Epithelial cell of proximal tubule (primary cell): Measurements from ENCODE around the gene RNF126. TPM values are rescaled to one million over a fixed set of nuclear protein-coding genes. Genes with fewer than 3 reads are reported as not detected.

Experiments used
- DNase-seq: peaks from one replicate; pipeline ENCODE4 v3.0.0-alpha.2; 2011; ENCODE audit warnings: low read depth
- H3K4me3 ChIP-seq: 2 replicates; pipeline ENCODE4 v1.5.1; 2011; ENCODE audit warnings: low read depth, mild to moderate bottlenecking, low read length
- CTCF ChIP-seq: conservative IDR thresholded peaks from 2 replicates; pipeline ENCODE4 v1.5.1; 2012; ENCODE audit warnings: low read depth, mild to moderate bottlenecking, low read length
- total RNA-seq: library from RNA; depleted of rRNA; stranded (reverse); fragments of >200 nt; gene quantifications from 2 replicates; pipeline ENCODE4 v1.2.3, GENCODE V29; 2015

The RNF126 gene
- total RNA-seq, 1 donor from 2014 or later: 102 TPM

- H3K4me3 ChIP-seq: no peak overlapping the region
- no peak for DNase-seq
- no peak for TF ChIP-seq CTCF
These were observed 4.8 kb downstream of the RNF126 start for GRCh38 chr19:658059-658839.

DNA sequence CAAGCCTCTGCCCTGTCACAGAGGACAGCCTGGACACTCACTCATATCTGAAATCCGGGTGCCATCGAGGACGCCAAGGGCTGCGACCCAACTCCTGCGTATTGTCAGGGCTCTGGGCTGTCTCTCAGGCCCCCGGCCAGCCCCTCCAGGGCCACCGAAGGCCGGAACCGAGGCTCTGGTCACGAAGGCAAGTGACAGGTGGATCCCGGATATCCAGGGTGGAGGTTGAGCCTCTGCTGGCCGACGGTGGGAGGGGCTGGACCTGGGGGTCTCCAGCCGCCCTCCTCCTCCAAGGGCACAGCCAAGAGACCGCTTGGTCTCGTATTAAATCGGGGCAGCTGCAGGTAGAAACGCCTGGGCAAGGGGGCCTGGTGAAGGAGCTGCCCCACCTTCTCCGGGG is 5.4 kb downstream of the RNF126 start:
- no peak for DNase-seq
- no peak overlapping the region for H3K4me3 ChIP-seq
- TF ChIP-seq CTCF: no peak

DNA sequence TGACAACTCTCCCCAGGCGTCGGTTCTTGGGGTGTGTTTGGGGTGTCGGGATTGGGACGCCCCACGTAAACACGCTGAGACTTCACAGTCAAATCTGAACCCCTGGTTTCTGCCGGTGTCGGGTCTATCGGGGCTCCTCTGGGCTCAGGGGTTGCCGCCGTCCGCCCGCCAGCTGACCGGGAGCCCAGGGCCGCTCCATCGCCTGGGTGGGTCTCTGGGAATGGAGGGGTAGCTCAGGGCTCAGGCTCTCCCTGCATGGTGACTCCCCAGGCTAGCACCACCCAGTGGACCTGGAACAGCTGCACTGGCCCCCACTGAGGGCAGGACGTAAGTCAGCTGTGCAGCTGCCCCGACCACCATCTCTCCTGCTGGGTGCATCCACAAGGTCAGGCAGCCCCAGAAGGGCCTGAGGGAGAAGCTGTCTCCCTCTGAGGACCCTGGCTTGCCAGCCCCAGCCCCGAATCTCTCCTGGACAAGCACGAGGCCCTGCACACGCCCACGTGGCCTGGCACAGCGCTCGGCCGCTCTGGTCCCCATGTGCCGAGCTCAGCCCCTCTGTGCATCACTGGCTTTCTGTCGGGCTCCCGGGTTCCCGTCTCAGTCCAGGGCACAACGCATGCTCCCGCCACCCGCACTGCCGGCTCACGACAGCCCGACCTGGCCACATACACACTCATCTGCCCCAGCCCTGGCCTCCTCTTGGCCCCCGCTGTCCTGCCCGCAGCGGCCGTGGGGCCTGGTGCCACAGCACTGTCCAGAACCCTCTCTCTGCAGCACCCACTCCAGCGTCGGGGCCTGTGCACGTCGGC is 6.1 kb downstream of the RNF126 start:
- H3K4me3 ChIP-seq: no peak overlapping the region
- TF ChIP-seq CTCF: no peak
- no peak for DNase-seq

GRCh38 chr19:655691-656090 is 7.3 kb downstream of the RNF126 start:
- DNase-seq: no peak
- no peak for TF ChIP-seq CTCF
- H3K4me3 ChIP-seq: no peak overlapping the region

- no peak overlapping the region for H3K4me3 ChIP-seq
- DNase-seq: no peak
- no peak for TF ChIP-seq CTCF
These were observed 9.6 kb downstream of the RNF126 start for GRCh38 chr19:653425-653824.

DNA sequence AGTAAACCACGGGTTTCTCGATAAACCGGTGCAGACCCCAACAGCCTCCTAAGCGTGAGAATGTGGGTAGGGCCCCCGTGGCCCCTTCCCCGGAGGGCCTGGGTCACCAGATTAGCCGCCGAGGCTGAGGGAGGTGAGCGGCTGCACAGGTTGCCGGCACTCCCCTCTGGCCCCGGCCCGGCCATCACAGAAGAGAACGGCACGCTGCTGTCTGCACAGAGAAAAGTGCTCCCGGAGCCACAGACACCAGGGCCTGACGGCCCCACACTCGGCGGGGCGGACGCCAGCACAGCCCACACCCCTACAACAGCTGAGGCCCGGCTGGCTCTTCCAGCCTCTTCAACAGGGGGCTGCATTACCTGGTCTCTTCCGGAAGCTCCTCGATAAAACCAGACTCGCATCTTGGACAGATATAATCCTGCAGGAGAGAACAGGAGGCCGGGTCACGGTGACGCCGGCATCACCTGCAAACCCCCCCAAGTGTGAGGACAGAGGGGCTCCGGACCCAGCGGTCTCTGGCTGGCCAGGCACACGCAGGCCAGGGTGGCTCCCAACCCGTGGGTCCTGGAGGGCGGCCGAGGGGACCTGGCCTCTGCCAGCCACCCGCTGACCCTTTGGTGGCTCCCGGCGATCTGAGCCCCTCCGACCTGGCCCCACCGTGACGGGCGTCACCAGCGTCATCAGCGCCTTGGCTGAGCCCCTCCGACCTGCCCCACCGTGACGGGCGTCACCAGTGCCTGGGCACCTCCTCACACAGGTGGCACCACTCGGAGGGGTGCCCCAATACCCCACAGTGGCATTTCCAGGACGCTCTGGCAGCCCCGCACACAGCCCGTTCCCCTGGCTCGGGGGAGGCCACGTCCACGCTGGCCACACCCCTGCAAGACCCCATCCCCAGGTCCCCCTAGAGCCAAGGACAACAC is 10.3 kb downstream of the RNF126 start:
- no peak for DNase-seq
- no peak for TF ChIP-seq CTCF
- no peak overlapping the region for H3K4me3 ChIP-seq
